GM20431 (cell line): Measurements from ENCODE around the gene CD33.

ENCODE experiments used
- in situ Hi-C: fragments of 300-500 bp; cut with MseI, MboI; formaldehyde crosslinking; loops from one replicate; pipeline ENCODE4 v1.15.0; 2020; ENCODE audit warnings: low sequenced_read_pairs; ENCODE audit not compliant: unreplicated experiment

The CD33 gene

GRCh38 chr19:51256155-51256625 lies 31.3 kb downstream of the CD33 start:
- in situ Hi-C loops = no loop called here

DNA sequence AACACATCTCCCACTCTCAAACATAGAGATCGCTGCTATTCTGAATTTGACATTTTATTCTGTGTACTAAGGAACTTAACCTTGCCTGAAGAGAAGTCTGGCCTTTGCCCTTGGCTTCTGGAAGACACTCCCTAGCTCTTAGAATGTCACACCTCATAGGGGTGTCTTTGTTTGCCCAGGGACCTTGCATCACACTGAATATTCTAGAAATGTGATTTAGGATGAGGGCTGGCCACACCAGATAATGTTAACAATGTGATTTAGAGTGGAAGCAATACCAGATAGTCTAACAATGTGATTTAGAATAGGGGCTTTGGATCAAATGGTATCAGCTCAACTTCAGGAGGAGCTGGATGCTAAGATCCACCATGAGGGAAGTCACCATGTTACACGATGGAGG lies 32.6 kb downstream of the CD33 start:
- in situ Hi-C loops = no loop called here

DNA sequence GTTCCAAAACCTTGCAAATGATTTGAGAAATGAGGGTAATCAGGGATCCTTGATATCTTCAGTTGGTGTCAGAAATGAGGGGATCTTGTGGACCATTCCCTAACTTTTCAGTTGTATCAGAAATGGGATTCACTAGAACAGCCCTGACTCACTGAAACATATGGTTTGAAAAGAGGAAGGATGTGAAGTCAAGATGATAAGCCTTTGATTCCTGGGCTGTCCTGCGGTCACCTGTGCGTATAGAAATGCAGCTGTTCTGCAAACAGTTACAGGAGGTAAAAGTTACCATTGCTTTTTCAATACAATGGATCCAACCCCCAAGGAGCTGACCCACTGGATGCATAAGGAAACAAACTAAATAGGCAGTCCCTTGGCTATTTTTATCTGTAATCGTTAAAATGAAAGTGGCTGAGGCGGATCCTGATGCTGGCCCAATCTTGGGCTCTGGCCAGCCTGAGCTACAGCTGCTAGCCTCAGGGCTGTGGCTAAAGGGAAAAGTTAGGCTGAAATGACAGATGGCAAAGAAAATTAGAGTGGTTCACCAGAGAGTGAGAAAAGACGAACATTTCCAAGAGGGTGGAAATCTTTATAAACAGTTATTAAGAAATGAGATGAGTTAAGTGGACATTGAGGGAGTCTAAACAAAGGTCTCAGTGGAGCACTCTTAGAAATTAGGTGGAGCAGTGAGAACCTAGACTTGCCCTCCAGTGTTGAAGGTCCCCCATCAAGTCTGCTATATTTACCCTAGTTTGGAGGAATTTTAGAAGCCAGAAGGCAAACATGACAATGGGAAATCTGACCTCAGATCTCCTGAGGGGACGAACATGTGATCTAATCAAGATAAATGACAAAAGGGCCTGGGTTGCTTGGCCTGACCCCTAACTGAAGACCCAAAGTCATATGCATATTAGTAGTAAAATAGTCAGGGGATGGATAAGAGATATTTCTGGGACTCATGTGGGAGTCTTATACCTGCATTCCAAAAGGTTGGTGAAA lies 33.6 kb downstream of the CD33 start:
- in situ Hi-C loops = no loop called here

DNA sequence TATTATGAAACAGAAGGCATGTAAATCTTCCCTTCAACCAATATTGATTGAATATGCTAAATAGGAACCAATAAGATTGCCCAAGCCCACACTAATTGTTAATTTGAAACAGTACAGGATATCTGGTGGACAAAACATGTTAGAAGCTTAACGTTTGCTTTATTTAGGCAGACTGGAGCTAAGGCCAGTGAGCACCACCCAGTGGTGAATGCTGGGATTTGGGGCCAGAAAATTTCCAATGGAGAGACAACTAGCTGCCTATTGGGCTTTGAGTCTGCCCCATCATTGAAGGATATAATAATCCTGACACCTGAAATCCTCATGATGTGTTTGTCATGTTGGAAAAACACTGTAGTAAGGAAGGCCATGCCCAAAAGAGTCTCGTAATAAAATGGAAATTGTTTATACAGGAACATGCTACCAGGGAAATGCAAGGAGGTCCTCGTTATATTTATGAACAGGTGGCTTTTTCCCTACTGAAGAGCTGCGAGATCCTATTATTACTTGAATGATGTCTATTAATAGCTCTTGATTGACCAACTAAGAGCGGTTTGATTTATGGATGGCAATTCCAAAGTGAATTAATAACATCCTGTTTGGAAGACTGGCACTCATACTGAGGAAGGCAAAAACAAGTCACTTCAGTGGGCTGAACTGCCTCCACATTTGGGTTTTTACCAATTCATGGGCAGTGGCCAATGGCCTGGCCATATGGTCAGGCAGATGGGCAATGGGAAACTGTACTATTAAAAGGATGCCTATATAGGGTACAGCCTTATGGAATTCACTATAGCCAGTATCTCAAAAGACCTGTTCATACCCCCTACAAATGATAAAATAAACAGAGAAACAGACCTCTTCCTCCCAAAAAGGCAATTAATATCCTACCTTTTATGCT lies 34.7 kb downstream of the CD33 start:
- in situ Hi-C loops = no loop called here

- in situ Hi-C loops = no loop called here
Observed at GRCh38 chr19:51263808-51264207, 38.9 kb downstream of the CD33 start.

- in situ Hi-C loops = no loop called here
Observed at GRCh38 chr19:51271067-51271466, 46.2 kb downstream of the CD33 start.

DNA sequence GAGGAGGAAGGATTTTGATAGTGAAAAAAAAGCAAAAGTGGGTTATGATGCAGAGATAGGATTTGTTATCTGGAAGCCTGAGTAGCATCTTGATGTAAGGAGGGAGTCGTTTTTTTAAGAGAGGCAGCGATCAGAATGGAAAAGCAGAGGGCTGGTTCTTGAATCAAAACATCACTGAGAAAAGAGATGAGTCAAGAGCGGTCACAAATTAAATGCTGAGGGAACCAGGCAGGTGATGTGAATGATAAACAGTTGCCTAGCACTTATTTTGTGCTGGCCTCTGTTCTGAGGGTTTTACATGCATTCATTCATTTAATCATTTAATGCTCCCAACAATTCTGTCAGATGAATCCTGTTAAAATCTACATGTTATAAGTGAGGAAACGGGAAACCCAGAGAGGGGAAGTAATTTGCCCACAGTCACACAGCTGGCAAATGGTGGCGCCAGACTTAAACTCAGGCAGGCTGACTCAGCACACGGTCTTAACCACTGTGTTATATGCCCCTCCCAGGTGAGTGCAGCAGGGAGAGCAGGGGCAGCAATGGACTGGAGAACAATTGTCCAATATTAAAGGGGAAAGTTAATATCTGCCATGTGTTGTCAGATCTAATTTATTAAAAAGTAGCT lies 47.4 kb downstream of the CD33 start:
- in situ Hi-C loops = no loop called here

DNA sequence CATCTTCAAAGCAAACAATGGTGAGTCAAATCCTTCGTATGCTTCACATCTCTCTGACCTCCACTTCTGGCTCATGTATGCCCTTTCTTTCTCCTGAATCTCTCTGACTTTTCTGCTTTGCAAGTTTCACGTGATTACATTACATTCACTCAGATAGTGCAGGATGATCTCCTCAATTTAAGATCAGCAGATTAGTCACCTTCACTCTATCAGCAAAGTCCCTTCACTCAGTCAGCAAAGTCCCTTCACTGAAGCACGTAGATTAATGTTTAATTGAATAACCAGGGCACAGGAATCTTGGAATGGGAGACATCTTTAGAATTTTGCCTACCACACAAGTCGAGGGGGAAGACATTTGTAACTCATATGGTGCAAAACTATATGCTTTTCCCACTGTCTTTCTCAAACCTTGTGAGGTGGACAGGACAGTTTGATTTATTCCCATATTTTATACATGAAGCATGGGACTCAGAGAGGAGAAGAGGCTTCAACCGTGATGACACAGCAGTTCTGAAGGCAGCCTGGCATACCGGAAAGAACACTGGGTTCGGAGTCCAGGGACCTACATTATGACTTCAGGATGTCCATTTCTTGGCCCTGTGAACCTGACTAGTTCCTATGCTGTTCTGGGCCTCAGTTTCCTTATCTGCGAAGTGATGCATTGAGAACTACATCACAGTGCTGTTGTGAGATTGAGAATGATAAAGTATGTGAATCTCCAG lies 49.3 kb downstream of the CD33 start:
- in situ Hi-C loops = no loop called here

GRCh38 chr19:51277112-51277511 lies 52.2 kb downstream of the CD33 start:
- in situ Hi-C loops = no loop called here

DNA sequence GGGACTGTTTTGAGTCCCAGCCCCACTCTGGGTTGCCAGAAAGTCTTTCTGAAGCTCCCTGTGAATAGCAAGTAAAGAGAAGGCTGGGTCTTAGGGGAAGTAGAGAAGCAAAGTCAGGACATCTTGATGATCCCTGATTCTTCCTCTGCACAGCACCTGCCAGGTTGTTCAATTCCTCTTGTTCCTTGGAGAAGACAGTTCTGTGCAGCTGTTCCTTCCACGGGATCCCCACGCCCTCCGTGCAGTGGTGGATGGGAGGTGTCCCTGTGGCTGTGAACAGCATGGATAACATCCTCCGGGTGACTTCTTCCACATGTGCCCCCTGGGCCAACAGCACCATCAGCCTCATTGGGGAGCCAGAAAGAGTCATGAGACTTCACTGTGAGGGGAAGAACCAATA lies 57.5 kb downstream of the CD33 start:
- in situ Hi-C loops = no loop called here

- in situ Hi-C loops = no loop called here
Observed at GRCh38 chr19:51285682-51286081, 60.8 kb downstream of the CD33 start.
